PC-3 (cell line): ENCODE measurements around the gene DCUN1D4. TPM values are rescaled to one million over a fixed set of nuclear protein-coding genes. Genes with fewer than 3 reads are reported as not detected.

Experiments used
- ATAC-seq: fragments of 200-7000 bp; cut with Tn5 transposase; 2 replicates; pipeline ENCODE4 v1.9.1; 2020; ENCODE audit warnings: mild to moderate bottlenecking, moderate library complexity
- BruUV-seq: library from RNA; stranded (reverse); fragments of 400-500 nt; replicated peaks from 2 replicates; lab custom pipeline; 2021; lab: Mats Ljungman, UMichigan
- CTCF ChIA-PET: fragments of 300-600 bp; sonication (Branson Sonifier 250); formaldehyde crosslinking; loops from one replicate; lab custom pipeline; 2022; ENCODE audit warnings: antibody characterized with exemption; lab: Charles Lee
- POLR2A ChIA-PET: fragments of 300-600 bp; sonication (Branson Sonifier 250); formaldehyde crosslinking; loops from one replicate; lab custom pipeline; 2022; ENCODE audit warnings: antibody characterized with exemption; ENCODE audit not compliant: unreplicated experiment; lab: Charles Lee
- DNase-seq: peaks from one replicate; pipeline ENCODE4 v3.0.0-alpha.2; 2015
- H2AFZ ChIP-seq: fragments of 300-600 bp; sonication (generic); 2 replicates; pipeline ENCODE4 v1.6.0; 2016; ENCODE audit warnings: antibody characterized with exemption, low read length
- H3F3A ChIP-seq: fragments of 300-600 bp; sonication (generic); one replicate; pipeline ENCODE4 v1.6.0; 2017; ENCODE audit warnings: antibody characterized with exemption, low read length, control low read depth, mild to moderate bottlenecking; ENCODE audit not compliant: unreplicated experiment
- H3K27ac ChIP-seq: fragments of 300-600 bp; sonication (generic); 2 replicates; pipeline ENCODE4 v1.5.1; 2016; ENCODE audit warnings: mild to moderate bottlenecking, low read length
- H3K27me3 ChIP-seq: fragments of 300-600 bp; sonication (generic); 2 replicates; pipeline ENCODE4 v1.6.1; 2016; ENCODE audit warnings: low read length, mixed read lengths
- H3K36me3 ChIP-seq: fragments of 300-600 bp; sonication (generic); 2 replicates; pipeline ENCODE4 v1.6.1; 2016; ENCODE audit warnings: low read depth, mixed run types, low read length, mixed read lengths
- H3K4me1 ChIP-seq: fragments of 300-600 bp; sonication (generic); 2 replicates; pipeline ENCODE4 v1.5.1; 2016; ENCODE audit warnings: low read length; ENCODE audit not compliant: insufficient read depth
- H3K4me2 ChIP-seq: fragments of 300-600 bp; sonication (generic); 2 replicates; pipeline ENCODE4 v1.6.0; 2016; ENCODE audit warnings: low read length
- H3K4me3 ChIP-seq: fragments of 300-600 bp; sonication (generic); 2 replicates; pipeline ENCODE4 v1.5.1; 2016; ENCODE audit warnings: mild to moderate bottlenecking, low read length, mixed read lengths
- H3K79me2 ChIP-seq: fragments of 300-600 bp; sonication (generic); 2 replicates; pipeline ENCODE4 v1.6.1; 2017; ENCODE audit warnings: low read length, mixed read lengths
- H3K9ac ChIP-seq: fragments of 300-600 bp; sonication (generic); 2 replicates; pipeline ENCODE4 v1.6.0; 2016; ENCODE audit warnings: mild to moderate bottlenecking, low read length
- H3K9me2 ChIP-seq: fragments of 300-600 bp; sonication (generic); replicated peaks from 2 replicates; pipeline ENCODE4 v1.6.1; 2016; ENCODE audit warnings: mixed run types, low read length, mixed read lengths
- H3K9me3 ChIP-seq: fragments of 300-600 bp; sonication (generic); 2 replicates; pipeline ENCODE4 v1.6.1; 2016; ENCODE audit warnings: low read length, mixed read lengths
- H4K20me1 ChIP-seq: fragments of 300-600 bp; sonication (generic); 2 replicates; pipeline ENCODE4 v1.6.1; 2016; ENCODE audit warnings: low read length, mixed read lengths
- CTCF ChIP-seq: fragments of 300-600 bp; sonication (generic); conservative IDR thresholded peaks from 2 replicates; pipeline ENCODE4 v1.5.1; 2017; ENCODE audit warnings: antibody characterized with exemption, low read depth, mild to moderate bottlenecking, low read length
- EZH2 ChIP-seq: fragments of 300-600 bp; sonication (generic); IDR thresholded peaks from one replicate; pipeline ENCODE4 v1.6.1; 2017; ENCODE audit warnings: antibody characterized with exemption, mild to moderate bottlenecking, low read length; ENCODE audit not compliant: unreplicated experiment
- EZH2phosphoT487 ChIP-seq: fragments of 300-600 bp; sonication (generic); IDR thresholded peaks from 2 replicates; pipeline ENCODE4 v1.6.1; 2018; ENCODE audit warnings: mild to moderate bottlenecking, antibody characterized with exemption, low read length, borderline replicate concordance
- intact Hi-C: fragments of 100-400 bp; cut with micrococcal nuclease; formaldehyde crosslinking; loops from 2 replicates; pipeline ENCODE4 v1.9.0; 2023
- total RNA-seq: library from RNA; depleted of rRNA; stranded (reverse); fragments of >200 nt; gene quantifications from 2 replicates; pipeline ENCODE4 v1.2.3, GENCODE V29; 2014

DCUN1D4 gene
- total RNA-seq, 1 experiment from 2014 or later: 44.8 TPM

GRCh38 chr4:51958199-51958968, 115.4 kb downstream of the DCUN1D4 start:
- no peaks in the 10 kb centered on the region for H3K27me3 ChIP-seq
- BruUV-seq: no TSS peak
- CTCF ChIA-PET: interaction anchor here (0.6 kb wide), 1 partner anchor 61 kb away, joined by 3 read pairs; no protein-coding TSS in a partner anchor
- no peaks in the 10 kb centered on the region for H3K79me2 ChIP-seq
- no peak overlapping the region for H3K27ac ChIP-seq
- H3K9me3 ChIP-seq: no peaks in the 10 kb centered on the region
- no peak overlapping the region for H3K9ac ChIP-seq
- no peak overlapping the region for H2AFZ ChIP-seq
- H3K36me3 ChIP-seq: no peaks in the 10 kb centered on the region
- H3K4me1 ChIP-seq: no peaks in the 10 kb centered on the region
- DNase-seq (no peak), ATAC-seq (no peak)
- no peak overlapping the region for H3K4me3 ChIP-seq
- intact Hi-C loops: no loop called here
- no peak for TF ChIP-seq EZH2phosphoT487
- H3F3A ChIP-seq: no peaks in the 10 kb centered on the region
- POLR2A ChIA-PET: no interaction called here
- H4K20me1 ChIP-seq: no peaks in the 10 kb centered on the region
- H3K4me2 ChIP-seq: no peak overlapping the region
- no peaks in the 10 kb centered on the region for H3K9me2 ChIP-seq

DNA sequence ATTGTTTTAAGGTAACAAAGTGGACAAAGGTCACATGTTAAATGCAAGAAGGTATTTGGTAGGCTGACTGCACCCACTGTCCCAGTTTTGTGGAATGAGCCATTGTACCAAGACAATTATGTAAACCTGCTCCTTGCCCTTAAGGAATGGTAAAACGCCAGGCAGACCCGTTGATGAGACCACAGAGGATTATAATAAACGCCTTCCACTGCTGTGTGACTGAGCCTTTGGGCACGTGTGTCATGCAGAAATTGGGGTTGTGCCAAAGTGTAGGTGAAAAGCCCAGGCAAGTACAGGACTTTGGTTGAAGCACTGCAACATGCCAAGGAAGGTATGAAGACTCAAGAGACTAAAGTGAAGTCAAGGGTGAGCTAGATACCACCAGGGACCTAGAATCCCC, 117.5 kb downstream of the DCUN1D4 start:
- H4K20me1 ChIP-seq: no peaks in the 10 kb centered on the region
- peak; percentile 27; the same call in 1 of the 2 replicates for ATAC-seq
- no peaks in the 10 kb centered on the region for H3K36me3 ChIP-seq

GRCh38 chr4:51963841-51964517, 121.0 kb downstream of the DCUN1D4 start:
- intact Hi-C loops: no loop called here
- ChIA-PET CTCF (no interaction called here), POLR2A (no interaction called here)
- no peak overlapping the region for H2AFZ ChIP-seq
- DNase-seq (no peak), ATAC-seq (no peak)
- H3F3A ChIP-seq: no peaks in the 10 kb centered on the region
- H3K36me3 ChIP-seq: no peaks in the 10 kb centered on the region
- no peaks in the 10 kb centered on the region for H3K9me3 ChIP-seq
- H4K20me1 ChIP-seq: no peaks in the 10 kb centered on the region
- H3K79me2 ChIP-seq: no peaks in the 10 kb centered on the region
- no peak overlapping the region for H3K4me3 ChIP-seq
- no peaks in the 10 kb centered on the region for H3K9me2 ChIP-seq
- BruUV-seq: no TSS peak
- H3K27me3 ChIP-seq: no peaks in the 10 kb centered on the region
- no peak overlapping the region for H3K9ac ChIP-seq
- no peak overlapping the region for H3K4me2 ChIP-seq
- no peaks in the 10 kb centered on the region for H3K4me1 ChIP-seq
- TF ChIP-seq EZH2phosphoT487 (no peak), CTCF (no peak), EZH2 (no peak)
- no peak overlapping the region for H3K27ac ChIP-seq

More for the DNA sequence above, 117.5 kb downstream of the DCUN1D4 start:
- DNase-seq: no peak
- Histone ChIP-seq H3K9ac (no peak overlapping the region), H3K27me3 (no peaks in the 10 kb centered on the region), H3K9me3 (no peaks in the 10 kb centered on the region), H3K4me2 (no peak overlapping the region), H3K79me2 (no peaks in the 10 kb centered on the region), H2AFZ (no peak overlapping the region), H3K4me3 (no peak overlapping the region), H3K9me2 (no peaks in the 10 kb centered on the region), H3K4me1 (no peaks in the 10 kb centered on the region), H3K27ac (no peak overlapping the region), H3F3A (no peaks in the 10 kb centered on the region)
- ChIA-PET CTCF (no interaction called here), POLR2A (no interaction called here)
- intact Hi-C loops: no loop called here
- BruUV-seq: no TSS peak
- TF ChIP-seq EZH2phosphoT487 (no peak), EZH2 (no peak), CTCF (no peak)
